HepG2 (cell line): ENCODE data around the gene H6PD. TPM values are rescaled to one million over a fixed set of nuclear protein-coding genes. Genes with fewer than 3 reads are reported as not detected.

Experiments
- BRD4 ChIP-seq: sonication (generic); formaldehyde crosslinking; IDR thresholded peaks from 2 replicates; pipeline ENCODE4 v1.4.0; 2020; ENCODE audit warnings: missing genetic modification reagents
- IRF1 ChIP-seq: sonication (generic); formaldehyde crosslinking; IDR thresholded peaks from 2 replicates; pipeline ENCODE4 v1.4.0; 2020; ENCODE audit warnings: low read depth, mild to moderate bottlenecking, missing genetic modification reagents
- ZNF101 ChIP-seq: sonication (generic); formaldehyde crosslinking; IDR thresholded peaks from 2 replicates; pipeline ENCODE4 v1.4.0; 2020; ENCODE audit warnings: mild to moderate bottlenecking, low read depth, missing genetic modification reagents, borderline replicate concordance
- ZNF264 ChIP-seq: sonication (generic); formaldehyde crosslinking; IDR thresholded peaks from 2 replicates; pipeline ENCODE4 v1.4.0; 2020; ENCODE audit warnings: missing genetic modification reagents
- ZNF3 ChIP-seq: IDR thresholded peaks from 2 replicates; pipeline ENCODE4 v1.7.0; 2017; ENCODE audit warnings: inconsistent platforms
- ZNF589 ChIP-seq: sonication (generic); formaldehyde crosslinking; conservative IDR thresholded peaks from 2 replicates; pipeline ENCODE4 v1.8.0; 2022; ENCODE audit warnings: mild to moderate bottlenecking, moderate library complexity, missing genetic modification reagents
- ZNF687 ChIP-seq: sonication (generic); formaldehyde crosslinking; IDR thresholded peaks from 2 replicates; pipeline ENCODE4 v1.5.1; 2020; ENCODE audit warnings: mild to moderate bottlenecking, missing genetic modification reagents, moderate library complexity
- polyA plus RNA-seq, 8 experiments: library from polyadenylated mRNA; depleted of rRNA in 3 of 8; stranded (reverse) in 7 of 8; unstranded in 1 of 8; fragments of >200 nt; fragmentation: Illumina TruSeq in 4 of 8; extraction: Trizol in 4 of 8; gene quantifications; 2 replicates each; pipeline versions ENCODE4 v1.2.1 to v1.2.3, GENCODE V29; 2011 to 2016; ENCODE audit warnings: low read depth in 4 of 8, missing spikeins in 1 of 8, mixed read lengths in 1 of 8; ENCODE audit not compliant: insufficient read depth in 1 of 8
- total RNA-seq, 5 experiments: library from RNA; depleted of rRNA; stranded (reverse); fragments of >200 nt; fragmentation: Illumina TruSeq; extraction: Trizol; gene quantifications; 2 replicates each; pipeline ENCODE4 v1.2.3, GENCODE V29; 2016; ENCODE audit warnings: low read depth in 1 of 5
- TF ChIP-seq, protein P1 (sequence below): sonication (generic); formaldehyde crosslinking; IDR thresholded peaks from 2 replicates; pipeline ENCODE4 v1.5.0; 2020; ENCODE audit warnings: mild to moderate bottlenecking, missing genetic modification reagents, borderline replicate concordance
- TF ChIP-seq, protein P2 (sequence below): sonication (generic); formaldehyde crosslinking; IDR thresholded peaks from 2 replicates; pipeline ENCODE4 v1.9.0; 2021; ENCODE audit warnings: missing genetic modification reagents, mild to moderate bottlenecking, borderline replicate concordance
- TF ChIP-seq, protein P3 (sequence below): sonication (generic); formaldehyde crosslinking; IDR thresholded peaks from 2 replicates; pipeline ENCODE4 v1.4.0; 2020; ENCODE audit warnings: missing genetic modification reagents, borderline replicate concordance

Gene H6PD
- total and polyA plus RNA-seq, 2 of the 13 experiments (the other 11 are each of a cell fraction or from before 2014, with no cell fraction given), result 9.3 to 14.1 TPM

GRCh38 chr1:9234223-9235095 is at the start of gene H6PD (continued):
- no peak for TF ChIP-seq IRF1
- TF ChIP-seq, protein P1, sequence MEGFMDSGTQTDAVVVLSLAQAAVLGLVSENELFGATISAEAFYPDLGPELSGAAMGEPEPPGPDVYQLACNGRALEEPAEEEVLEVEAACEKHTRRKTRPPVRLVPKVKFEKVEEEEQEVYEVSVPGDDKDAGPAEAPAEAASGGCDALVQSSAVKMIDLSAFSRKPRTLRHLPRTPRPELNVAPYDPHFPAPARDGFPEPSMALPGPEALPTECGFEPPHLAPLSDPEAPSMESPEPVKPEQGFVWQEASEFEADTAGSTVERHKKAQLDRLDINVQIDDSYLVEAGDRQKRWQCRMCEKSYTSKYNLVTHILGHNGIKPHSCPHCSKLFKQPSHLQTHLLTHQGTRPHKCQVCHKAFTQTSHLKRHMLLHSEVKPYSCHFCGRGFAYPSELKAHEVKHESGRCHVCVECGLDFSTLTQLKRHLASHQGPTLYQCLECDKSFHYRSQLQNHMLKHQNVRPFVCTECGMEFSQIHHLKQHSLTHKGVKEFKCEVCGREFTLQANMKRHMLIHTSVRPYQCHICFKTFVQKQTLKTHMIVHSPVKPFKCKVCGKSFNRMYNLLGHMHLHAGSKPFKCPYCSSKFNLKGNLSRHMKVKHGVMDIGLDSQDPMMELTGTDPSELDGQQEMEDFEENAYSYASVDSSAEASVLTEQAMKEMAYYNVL, result no peak
- TF ChIP-seq, protein P2, sequence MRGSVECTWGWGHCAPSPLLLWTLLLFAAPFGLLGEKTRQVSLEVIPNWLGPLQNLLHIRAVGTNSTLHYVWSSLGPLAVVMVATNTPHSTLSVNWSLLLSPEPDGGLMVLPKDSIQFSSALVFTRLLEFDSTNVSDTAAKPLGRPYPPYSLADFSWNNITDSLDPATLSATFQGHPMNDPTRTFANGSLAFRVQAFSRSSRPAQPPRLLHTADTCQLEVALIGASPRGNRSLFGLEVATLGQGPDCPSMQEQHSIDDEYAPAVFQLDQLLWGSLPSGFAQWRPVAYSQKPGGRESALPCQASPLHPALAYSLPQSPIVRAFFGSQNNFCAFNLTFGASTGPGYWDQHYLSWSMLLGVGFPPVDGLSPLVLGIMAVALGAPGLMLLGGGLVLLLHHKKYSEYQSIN (CRISPR knock-in tag), result no peak
- TF ChIP-seq ZNF264, result no peak
- 0 out of 2 replicates have a peak, but pooled peaks have one; percentile 70 for TF ChIP-seq ZNF101 (CRISPR knock-in tag)
- 0 out of 2 replicates have a peak, but pooled peaks have one; percentile 31 for TF ChIP-seq ZNF589
- TF ChIP-seq, protein P3, sequence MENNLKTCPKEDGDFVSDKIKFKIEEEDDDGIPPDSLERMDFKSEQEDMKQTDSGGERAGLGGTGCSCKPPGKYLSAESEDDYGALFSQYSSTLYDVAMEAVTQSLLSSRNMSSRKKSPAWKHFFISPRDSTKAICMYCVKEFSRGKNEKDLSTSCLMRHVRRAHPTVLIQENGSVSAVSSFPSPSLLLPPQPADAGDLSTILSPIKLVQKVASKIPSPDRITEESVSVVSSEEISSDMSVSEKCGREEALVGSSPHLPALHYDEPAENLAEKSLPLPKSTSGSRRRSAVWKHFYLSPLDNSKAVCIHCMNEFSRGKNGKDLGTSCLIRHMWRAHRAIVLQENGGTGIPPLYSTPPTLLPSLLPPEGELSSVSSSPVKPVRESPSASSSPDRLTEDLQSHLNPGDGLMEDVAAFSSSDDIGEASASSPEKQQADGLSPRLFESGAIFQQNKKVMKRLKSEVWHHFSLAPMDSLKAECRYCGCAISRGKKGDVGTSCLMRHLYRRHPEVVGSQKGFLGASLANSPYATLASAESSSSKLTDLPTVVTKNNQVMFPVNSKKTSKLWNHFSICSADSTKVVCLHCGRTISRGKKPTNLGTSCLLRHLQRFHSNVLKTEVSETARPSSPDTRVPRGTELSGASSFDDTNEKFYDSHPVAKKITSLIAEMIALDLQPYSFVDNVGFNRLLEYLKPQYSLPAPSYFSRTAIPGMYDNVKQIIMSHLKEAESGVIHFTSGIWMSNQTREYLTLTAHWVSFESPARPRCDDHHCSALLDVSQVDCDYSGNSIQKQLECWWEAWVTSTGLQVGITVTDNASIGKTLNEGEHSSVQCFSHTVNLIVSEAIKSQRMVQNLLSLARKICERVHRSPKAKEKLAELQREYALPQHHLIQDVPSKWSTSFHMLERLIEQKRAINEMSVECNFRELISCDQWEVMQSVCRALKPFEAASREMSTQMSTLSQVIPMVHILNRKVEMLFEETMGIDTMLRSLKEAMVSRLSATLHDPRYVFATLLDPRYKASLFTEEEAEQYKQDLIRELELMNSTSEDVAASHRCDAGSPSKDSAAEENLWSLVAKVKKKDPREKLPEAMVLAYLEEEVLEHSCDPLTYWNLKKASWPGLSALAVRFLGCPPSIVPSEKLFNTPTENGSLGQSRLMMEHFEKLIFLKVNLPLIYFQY (CRISPR knock-in tag), result peak; percentile 74; the same call in 1 of the 2 replicates
- peak; percentile 86 for TF ChIP-seq ZNF687 (CRISPR knock-in tag)
- peak; percentile 61; the same call in 1 of the 2 replicates for TF ChIP-seq BRD4
- TF ChIP-seq ZNF3 (CRISPR knock-in tag), result peak; percentile 92
